Activated CD4-positive, alpha-beta T cell treated with anti-CD3 and anti-CD28 coated beads for 36 hours (primary cell): ENCODE results near the gene PARN. TPM values are rescaled to one million over a fixed set of nuclear protein-coding genes. Genes with fewer than 3 reads are reported as not detected.

Experiments used
- ATAC-seq: fragments of 200-7000 bp; cut with Tn5 transposase; one replicate; pipeline ENCODE4 v1.10.0; 2021; ENCODE audit warnings: mild to moderate bottlenecking, moderate library complexity
- CTCF ChIA-PET: fragments of 350-600 bp; sonication (Branson Sonifier 250); formaldehyde crosslinking; loops from one replicate; lab custom pipeline; 2021; ENCODE audit warnings: antibody characterized with exemption; lab: Charles Lee
- POLR2A ChIA-PET: fragments of 350-600 bp; sonication (Branson Sonifier 250); formaldehyde crosslinking; loops from one replicate; lab custom pipeline; 2021; ENCODE audit warnings: antibody characterized with exemption, inconsistent platforms; lab: Charles Lee
- DNase-seq: peaks from one replicate; pipeline ENCODE4 v3.0.0-alpha.2; 2020
- H3K27ac Mint-ChIP-seq: one replicate; pipeline ENCODE4 v1.8.0; 2021; ENCODE audit warnings: mixed read lengths
- H3K27me3 Mint-ChIP-seq: one replicate; pipeline ENCODE4 v1.8.0; 2021; ENCODE audit warnings: mixed read lengths
- H3K36me3 Mint-ChIP-seq: one replicate; pipeline ENCODE4 v1.8.0; 2021; ENCODE audit warnings: low read depth, mixed read lengths
- H3K4me1 Mint-ChIP-seq: one replicate; pipeline ENCODE4 v1.8.0; 2021; ENCODE audit warnings: mixed read lengths
- H3K4me3 Mint-ChIP-seq: one replicate; pipeline ENCODE4 v1.8.0; 2021; ENCODE audit warnings: mild to moderate bottlenecking, moderate library complexity, mixed read lengths
- H3K9me3 Mint-ChIP-seq: one replicate; pipeline ENCODE4 v1.8.0; 2021; ENCODE audit warnings: low read depth, mixed read lengths
- intact Hi-C, 2 experiments: fragments of 100-400 bp; cut with DNase I in 1 of 2; cut with micrococcal nuclease in 1 of 2; formaldehyde crosslinking; loops; one replicate each; pipeline versions ENCODE4 v1.14.2 to v1.15.1; 2022 to 2024; cut with DNase I, micrococcal nuclease
- total RNA-seq, 2 experiments: library from RNA; stranded (reverse); gene quantifications; one replicate each; pipeline ENCODE4 v1.2.3, GENCODE V29; 2021

Gene PARN
- total RNA-seq, 2 experiments from 2014 or later, result 46.4 to 64.1 TPM

DNA sequence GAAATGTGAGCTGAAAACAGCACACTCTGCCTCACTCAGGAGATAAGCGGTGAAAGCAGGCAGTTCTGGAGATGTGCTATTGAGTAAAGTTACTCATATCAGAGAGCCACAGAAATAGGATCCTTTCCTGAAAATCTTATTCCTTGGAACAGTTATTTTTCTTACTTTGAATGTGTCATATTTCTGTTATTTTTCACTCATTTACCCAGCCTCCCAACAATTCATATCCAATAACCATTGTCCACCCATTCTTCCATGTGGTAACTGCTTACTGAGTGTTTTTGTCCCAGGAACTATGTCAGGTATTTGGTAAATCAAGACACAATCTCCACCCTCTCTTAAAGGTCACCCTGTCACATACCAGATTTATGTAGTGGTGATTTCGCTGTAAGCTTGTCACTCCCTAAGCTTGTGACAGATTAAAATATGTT is 144.9 kb downstream of the PARN start:
- no peaks in the 10 kb centered on the region for H3K9me3 Mint-ChIP-seq
- H3K4me1 Mint-ChIP-seq, result peaks cover 16% of the 10 kb centered on the region
- no peak overlapping the region for H3K4me3 Mint-ChIP-seq
- POLR2A ChIA-PET, result no interaction called here
- DNase-seq, result no peak
- no peaks in the 10 kb centered on the region for H3K27me3 Mint-ChIP-seq
- no peak for ATAC-seq
- CTCF ChIA-PET, result no interaction called here
- peaks cover 32% of the 10 kb centered on the region for H3K36me3 Mint-ChIP-seq
- intact Hi-C loops, result no loop called here
- H3K27ac Mint-ChIP-seq, result no peak overlapping the region

DNA sequence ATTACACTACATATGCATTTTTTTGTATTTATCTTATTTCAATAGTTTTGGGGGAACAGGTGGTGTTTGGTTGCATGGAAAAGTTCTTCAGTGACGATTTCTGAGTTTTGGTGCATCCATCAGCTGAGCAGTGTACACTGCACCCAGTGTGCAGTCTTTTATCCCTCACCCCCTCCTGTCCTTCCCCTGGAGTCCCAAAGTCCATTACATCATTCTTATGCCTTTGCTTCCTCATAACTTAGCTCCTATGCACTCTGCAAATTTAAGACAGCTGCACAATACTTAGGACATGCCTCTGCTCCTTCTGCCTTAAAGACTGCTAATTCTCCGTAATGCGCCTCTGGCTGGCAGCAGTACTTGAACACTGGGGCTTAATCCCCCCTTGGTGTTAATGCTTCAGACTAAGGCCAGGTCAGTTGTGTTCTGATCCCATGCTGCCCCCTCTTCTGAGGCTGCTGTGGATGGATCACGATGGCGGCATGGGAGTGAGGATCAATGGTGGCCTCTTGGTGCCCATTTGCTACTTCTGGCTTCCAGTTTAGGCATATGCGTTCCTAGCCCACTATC is 146.2 kb downstream of the PARN start:
- ATAC-seq (no peak), DNase-seq (no peak)

DNA sequence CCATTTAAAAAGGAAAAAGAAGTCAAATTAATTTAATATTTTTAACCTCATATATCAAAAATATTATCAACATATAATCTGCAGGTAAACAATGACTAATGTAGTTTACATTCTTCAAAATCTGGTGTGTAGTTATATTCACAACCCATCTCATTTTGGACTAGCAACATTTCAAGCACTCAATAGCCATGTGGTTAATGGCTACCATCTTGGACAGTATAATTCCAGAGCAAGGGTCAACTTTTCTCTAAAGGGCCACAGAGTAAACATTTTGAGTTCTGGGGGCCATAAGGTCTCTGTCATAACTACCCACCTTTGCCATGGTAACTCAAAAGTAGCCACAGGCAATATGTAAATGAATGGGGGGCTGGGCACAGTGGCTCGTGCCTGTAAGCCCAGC is 153.9 kb downstream of the PARN start:
- CTCF ChIA-PET, result no interaction called here
- POLR2A ChIA-PET, result no interaction called here

More for the DNA sequence above, 146.2 kb downstream of the PARN start:
- no peaks in the 10 kb centered on the region for H3K9me3 Mint-ChIP-seq
- H3K4me3 Mint-ChIP-seq, result no peak overlapping the region
- H3K27me3 Mint-ChIP-seq, result no peaks in the 10 kb centered on the region
- CTCF ChIA-PET, result no interaction called here
- POLR2A ChIA-PET, result no interaction called here
- no peak overlapping the region for H3K27ac Mint-ChIP-seq
- intact Hi-C loops, result no loop called here
- peaks cover 12% of the 10 kb centered on the region for H3K4me1 Mint-ChIP-seq
- H3K36me3 Mint-ChIP-seq, result peaks cover 43% of the 10 kb centered on the region

DNA sequence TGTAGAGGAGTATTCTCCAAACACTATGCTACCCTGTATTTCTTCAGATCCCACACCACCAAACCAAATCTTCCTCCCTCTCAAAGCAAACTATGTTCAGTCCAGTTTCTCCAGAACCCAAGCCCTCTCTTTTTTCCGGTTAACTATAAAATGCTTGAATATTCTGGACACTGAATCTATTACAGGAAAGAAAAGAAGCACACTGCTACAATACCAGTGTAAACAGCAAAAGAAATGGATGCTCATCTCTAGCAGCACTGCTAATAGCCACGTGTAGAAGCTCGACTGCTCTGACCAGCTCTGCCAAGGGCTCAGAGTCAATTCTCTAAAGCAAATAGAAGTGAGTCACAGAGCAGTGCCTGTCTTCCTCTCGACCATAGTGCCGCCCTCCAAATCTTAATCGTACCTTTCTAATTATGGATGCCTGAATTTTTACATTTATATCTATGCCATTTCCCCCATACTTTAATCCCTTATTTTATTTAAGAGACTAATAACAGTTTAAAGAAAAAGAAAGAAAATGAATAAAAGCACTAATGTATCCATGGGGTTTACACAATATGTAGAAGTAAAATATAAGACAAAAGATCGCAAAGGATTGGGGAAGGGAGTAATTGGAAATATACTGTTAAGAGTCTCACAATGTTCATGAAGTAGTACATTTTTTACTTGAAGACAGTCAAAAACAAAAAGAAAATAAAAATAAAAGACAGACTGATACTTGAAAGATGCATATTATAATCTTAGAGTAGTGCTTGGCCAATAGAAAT is 154.5 kb downstream of the PARN start:
- H3K27me3 Mint-ChIP-seq, result no peaks in the 10 kb centered on the region
- no peak overlapping the region for H3K27ac Mint-ChIP-seq
- CTCF ChIA-PET, result no interaction called here
- POLR2A ChIA-PET, result no interaction called here
- intact Hi-C loops, result no loop called here
- H3K9me3 Mint-ChIP-seq, result no peaks in the 10 kb centered on the region
- peaks cover 30% of the 10 kb centered on the region for H3K36me3 Mint-ChIP-seq
- no peak overlapping the region for H3K4me3 Mint-ChIP-seq
- no peak for ATAC-seq
- H3K4me1 Mint-ChIP-seq, result no peaks in the 10 kb centered on the region
- DNase-seq, result no peak

More for the DNA sequence above, 153.9 kb downstream of the PARN start:
- Mint-ChIP-seq H3K9me3 (no peaks in the 10 kb centered on the region), H3K36me3 (peaks cover 35% of the 10 kb centered on the region), H3K27me3 (no peaks in the 10 kb centered on the region), H3K4me3 (no peak overlapping the region), H3K27ac (no peak overlapping the region), H3K4me1 (no peaks in the 10 kb centered on the region)
- ATAC-seq (no peak), DNase-seq (no peak)
- intact Hi-C loops, result no loop called here

DNA sequence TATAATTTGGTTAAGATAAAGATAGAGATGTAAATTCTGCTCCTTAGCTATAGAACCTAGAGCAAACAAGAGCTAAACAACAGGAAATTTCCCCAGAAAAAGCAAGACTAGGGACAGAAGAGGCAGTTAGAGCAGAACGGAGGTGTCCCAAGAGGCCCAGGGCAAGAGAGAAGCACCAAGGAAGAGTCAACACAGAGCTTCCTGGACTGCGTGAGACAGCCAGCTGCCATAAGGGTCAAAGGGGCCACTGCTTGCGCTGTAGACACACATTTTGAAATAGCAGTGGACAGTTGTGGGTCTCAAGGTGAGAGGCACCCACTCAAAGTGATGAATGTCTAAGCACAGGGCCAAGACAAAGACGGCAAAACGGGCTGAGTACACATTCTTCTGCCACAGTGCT is 156.6 kb downstream of the PARN start:
- POLR2A ChIA-PET, result interaction anchor here (0.6 kb wide), 2 partner anchors 58 to 507 kb away, joined by 3 to 4 read pairs; no protein-coding TSS in a partner anchor
- Mint-ChIP-seq H3K27ac (no peak overlapping the region), H3K27me3 (no peaks in the 10 kb centered on the region), H3K36me3 (peaks cover 13% of the 10 kb centered on the region), H3K4me1 (no peaks in the 10 kb centered on the region), H3K4me3 (no peak overlapping the region), H3K9me3 (no peaks in the 10 kb centered on the region)
- DNase-seq, result no peak
- CTCF ChIA-PET, result interaction anchor here (0.6 to 1.0 kb wide), 3 partner anchors 10 to 83 kb away, joined by 3 read pairs; no protein-coding TSS in a partner anchor
- intact Hi-C loops, result no loop called here
- ATAC-seq, result no peak

DNA sequence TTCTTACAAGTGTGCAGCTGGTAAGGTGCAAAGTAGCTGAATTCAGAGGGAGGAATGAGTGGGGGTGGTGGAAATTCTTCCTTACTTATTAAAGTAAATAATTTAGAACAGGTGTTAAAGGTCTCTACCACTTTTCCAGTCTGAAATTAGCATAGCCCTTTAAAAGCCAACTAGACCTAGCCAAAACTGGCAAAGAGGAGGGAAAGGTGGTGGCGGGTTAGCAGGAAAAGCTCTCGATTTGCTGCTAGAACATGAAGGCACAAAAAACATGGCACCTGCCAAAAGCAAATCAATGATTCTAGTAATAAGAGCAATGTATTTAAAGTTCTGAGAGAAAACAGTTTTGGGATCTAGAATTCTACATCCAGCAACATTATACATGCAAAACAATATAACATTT is 157.7 kb downstream of the PARN start:
- Mint-ChIP-seq H3K27ac (no peak overlapping the region), H3K9me3 (no peaks in the 10 kb centered on the region), H3K36me3 (peaks cover 8% of the 10 kb centered on the region), H3K4me1 (no peaks in the 10 kb centered on the region), H3K27me3 (no peaks in the 10 kb centered on the region), H3K4me3 (no peak overlapping the region)
- DNase-seq, result no peak
- POLR2A ChIA-PET, result no interaction called here
- intact Hi-C loops, result no loop called here
- CTCF ChIA-PET, result interaction anchor here (0.6 kb wide), 1 partner anchor 56 kb away, joined by 3 read pairs; no protein-coding TSS in a partner anchor
- no peak for ATAC-seq

- Mint-ChIP-seq H3K27ac (no peak overlapping the region), H3K36me3 (peaks cover 16% of the 10 kb centered on the region), H3K9me3 (no peaks in the 10 kb centered on the region), H3K4me1 (no peaks in the 10 kb centered on the region), H3K4me3 (no peak overlapping the region), H3K27me3 (no peaks in the 10 kb centered on the region)
- intact Hi-C loops, result no loop called here
- ATAC-seq (no peak), DNase-seq (no peak)
- ChIA-PET POLR2A (no interaction called here), CTCF (no interaction called here)
These were observed 159.3 kb downstream of the PARN start for GRCh38 chr16:14470788-14471187.

DNA sequence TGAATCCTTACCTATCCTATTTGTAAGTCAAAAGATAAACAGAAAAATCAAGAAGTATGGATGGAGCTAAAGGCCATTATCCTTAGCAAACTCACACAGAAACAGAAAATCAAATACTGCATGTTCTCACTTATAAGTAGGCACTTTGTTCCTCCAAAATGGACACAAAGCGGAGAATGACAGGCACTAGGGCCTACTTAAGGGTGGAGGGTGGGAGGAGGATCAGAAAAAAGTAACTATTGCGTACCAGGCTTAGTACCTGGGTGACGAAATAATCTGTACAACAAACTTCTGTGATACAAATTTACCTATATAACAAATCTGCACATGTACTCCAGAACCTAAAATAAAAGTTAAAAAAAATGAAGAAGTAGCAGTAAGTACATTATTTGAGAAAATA is 164.3 kb downstream of the PARN start:
- H3K27me3 Mint-ChIP-seq, result no peaks in the 10 kb centered on the region
- POLR2A ChIA-PET, result no interaction called here
- intact Hi-C loops, result no loop called here

GRCh38 chr16:14464796-14465195 is 165.3 kb downstream of the PARN start:
- Mint-ChIP-seq H3K9me3 (peaks cover 8% of the 10 kb centered on the region), H3K27ac (no peak overlapping the region), H3K4me1 (peaks cover 12% of the 10 kb centered on the region), H3K27me3 (no peaks in the 10 kb centered on the region), H3K36me3 (peaks cover 55% of the 10 kb centered on the region), H3K4me3 (no peak overlapping the region)
- ChIA-PET CTCF (interaction anchor here (1.3 kb wide), 1 partner anchor 10 kb away, joined by 4 read pairs; no protein-coding TSS in a partner anchor), POLR2A (no interaction called here)
- intact Hi-C loops, result no loop called here
- DNase-seq, result no peak
- no peak for ATAC-seq

More for the DNA sequence above, 164.3 kb downstream of the PARN start:
- H3K9me3 Mint-ChIP-seq, result peaks cover 8% of the 10 kb centered on the region
- no peak for DNase-seq
- H3K36me3 Mint-ChIP-seq, result peaks cover 54% of the 10 kb centered on the region
- CTCF ChIA-PET, result interaction anchor here (0.6 to 1.3 kb wide), 2 partner anchors 9 to 224 kb away, joined by 3 to 4 read pairs; no protein-coding TSS in a partner anchor
- ATAC-seq, result no peak
- no peak overlapping the region for H3K4me3 Mint-ChIP-seq
- no peak overlapping the region for H3K27ac Mint-ChIP-seq
- peaks cover 10% of the 10 kb centered on the region for H3K4me1 Mint-ChIP-seq

- no peak for DNase-seq
- ChIA-PET CTCF (interaction anchor here (1.2 to 1.3 kb wide), 2 partner anchors 10 to 23 kb away, joined by 3 read pairs; no protein-coding TSS in a partner anchor), POLR2A (no interaction called here)
- Mint-ChIP-seq H3K27me3 (no peaks in the 10 kb centered on the region), H3K4me1 (peaks cover 12% of the 10 kb centered on the region), H3K27ac (no peak overlapping the region), H3K4me3 (no peak overlapping the region), H3K36me3 (peaks cover 55% of the 10 kb centered on the region), H3K9me3 (peaks cover 8% of the 10 kb centered on the region)
- intact Hi-C loops, result no loop called here
- ATAC-seq, result no peak
These were observed 165.9 kb downstream of the PARN start for GRCh38 chr16:14464192-14464591.

DNA sequence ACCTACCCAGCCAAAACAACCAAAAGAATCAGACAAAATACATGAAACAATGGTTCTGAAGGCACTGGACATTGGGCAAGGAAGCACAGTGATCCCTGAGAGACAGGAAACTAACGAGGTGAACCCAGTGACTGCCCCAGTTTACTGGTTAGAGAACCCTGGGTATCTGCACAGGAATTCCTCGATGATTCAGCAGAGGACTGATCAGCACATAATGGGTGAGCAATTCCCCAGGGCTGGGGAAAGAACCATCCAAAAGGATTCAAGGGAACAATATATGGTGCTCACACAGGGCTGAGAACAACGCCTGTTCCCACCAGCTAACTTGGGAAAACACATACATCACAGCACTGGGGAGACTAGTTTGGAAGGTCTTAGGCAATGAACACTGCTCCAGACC is 167.2 kb downstream of the PARN start:
- Mint-ChIP-seq H3K27ac (no peak overlapping the region), H3K4me3 (no peak overlapping the region), H3K9me3 (peaks cover 8% of the 10 kb centered on the region), H3K4me1 (peaks cover 12% of the 10 kb centered on the region), H3K36me3 (peaks cover 55% of the 10 kb centered on the region), H3K27me3 (no peaks in the 10 kb centered on the region)
- ATAC-seq, result no peak
- POLR2A ChIA-PET, result no interaction called here
- CTCF ChIA-PET, result interaction anchor here (1.2 to 1.3 kb wide), 2 partner anchors 11 to 25 kb away, joined by 3 read pairs; no protein-coding TSS in a partner anchor
- intact Hi-C loops, result no loop called here
- no peak for DNase-seq
